ENCODE data around the gene LILRA1. TPM values are rescaled to one million over a fixed set of nuclear protein-coding genes. Genes with fewer than 3 reads are reported as not detected.
"Not testable (repeated sequence)": the region's sequence is repeated elsewhere in the genome, so short reads cannot be mapped to it uniquely, and the experiment has no call there.

LILRA1 gene
- polyA plus RNA-seq, 3 donors, result 88.5 to 151 (median 141) TPM

DNA sequence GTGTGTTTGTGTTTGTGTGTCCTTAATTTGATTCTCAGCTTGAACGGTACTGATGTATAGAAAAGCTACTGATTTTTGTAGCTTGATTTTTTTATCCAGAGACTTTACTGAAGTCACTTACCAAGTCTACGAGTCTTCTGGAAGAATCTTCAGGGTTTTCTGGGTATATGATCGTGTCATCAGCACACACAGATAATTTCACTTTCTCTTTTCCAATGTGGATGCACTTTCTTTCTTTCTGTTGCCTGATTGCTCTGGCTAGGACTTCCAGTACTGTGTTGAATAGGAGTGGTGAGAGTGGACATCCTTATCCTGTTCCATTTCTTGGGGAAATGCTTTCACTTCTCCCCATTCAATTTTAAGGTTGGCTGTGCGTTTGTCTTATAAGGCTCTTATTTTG, 29.0 kb downstream of the LILRA1 start:
- intact Hi-C loops (cut with micrococcal nuclease), result no loop called here
- WGBS (ENCODE audit: insufficient coverage), result no CpG with 5 or more reads among the region's 4 CpGs
- Mint-ChIP-seq H3K4me3 (peak overlapping the region in 1 of 2 donors; percentile 0), H3K27ac (peak overlapping the region in 1 of 7 donors; percentile 16), H3K4me1 (peaks cover 34% of the 10 kb centered on the region), H3K27me3 (ENCODE audit: low read depth in 3 of 3) (peaks cover 1 to 6% (median 1%) of the 10 kb centered on the region in 3 donors), H3K9me3 (peaks cover 0 to 4% (median 0%) of the 10 kb centered on the region in 7 donors), H3K36me3 (peaks cover 6 to 7% of the 10 kb centered on the region in 2 donors)
- Histone ChIP-seq H3K79me2 (ENCODE audit: insufficient read depth, low read length) (no peaks in the 10 kb centered on the region), H3K27me3 (ENCODE audit: control insufficient read depth in 2 of 2, insufficient read depth in 2 of 2, low read length in 2 of 2) (no peaks in the 10 kb centered on the region), H2AFZ (ENCODE audit: insufficient read depth, low read depth, low read length, poor library complexity, severe bottlenecking) (no peak overlapping the region), H3K36me3 (replicated peaks in 1 of 2; ENCODE audit: control insufficient read depth in 1 of 2, insufficient read depth in 2 of 2, low read length in 2 of 2) (no peaks in the 10 kb centered on the region), H3K4me1 (ENCODE audit: control insufficient read depth in 1 of 2, insufficient read depth in 2 of 2, low read length in 2 of 2) (peaks cover 12 to 22% of the 10 kb centered on the region in 2 donors), H3K27ac (ENCODE audit: low read depth in 1 of 2, low read length in 2 of 2) (no peak overlapping the region), H3K9ac (ENCODE audit: insufficient read depth, low read length, poor library complexity, severe bottlenecking) (no peak overlapping the region), H4K20me1 (ENCODE audit: insufficient read depth, low read length) (no peaks in the 10 kb centered on the region), H3K4me3 (replicated peaks in 1 of 3; ENCODE audit: low read depth in 2 of 3, low read length in 3 of 3) (no peak overlapping the region), H3K9me3 (replicated peaks in 1 of 2; ENCODE audit: control insufficient read depth in 1 of 2, insufficient read depth in 1 of 2, low read length in 2 of 2) (no peaks in the 10 kb centered on the region), H3K4me2 (replicated peaks; ENCODE audit: extremely low read depth, low read length, poor library complexity, severe bottlenecking) (no peak overlapping the region)
- no peak for DNase-seq
- TF ChIP-seq, protein P1, sequence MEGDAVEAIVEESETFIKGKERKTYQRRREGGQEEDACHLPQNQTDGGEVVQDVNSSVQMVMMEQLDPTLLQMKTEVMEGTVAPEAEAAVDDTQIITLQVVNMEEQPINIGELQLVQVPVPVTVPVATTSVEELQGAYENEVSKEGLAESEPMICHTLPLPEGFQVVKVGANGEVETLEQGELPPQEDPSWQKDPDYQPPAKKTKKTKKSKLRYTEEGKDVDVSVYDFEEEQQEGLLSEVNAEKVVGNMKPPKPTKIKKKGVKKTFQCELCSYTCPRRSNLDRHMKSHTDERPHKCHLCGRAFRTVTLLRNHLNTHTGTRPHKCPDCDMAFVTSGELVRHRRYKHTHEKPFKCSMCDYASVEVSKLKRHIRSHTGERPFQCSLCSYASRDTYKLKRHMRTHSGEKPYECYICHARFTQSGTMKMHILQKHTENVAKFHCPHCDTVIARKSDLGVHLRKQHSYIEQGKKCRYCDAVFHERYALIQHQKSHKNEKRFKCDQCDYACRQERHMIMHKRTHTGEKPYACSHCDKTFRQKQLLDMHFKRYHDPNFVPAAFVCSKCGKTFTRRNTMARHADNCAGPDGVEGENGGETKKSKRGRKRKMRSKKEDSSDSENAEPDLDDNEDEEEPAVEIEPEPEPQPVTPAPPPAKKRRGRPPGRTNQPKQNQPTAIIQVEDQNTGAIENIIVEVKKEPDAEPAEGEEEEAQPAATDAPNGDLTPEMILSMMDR (IDR thresholded peaks at IDR 0.05), result no peak

DNA sequence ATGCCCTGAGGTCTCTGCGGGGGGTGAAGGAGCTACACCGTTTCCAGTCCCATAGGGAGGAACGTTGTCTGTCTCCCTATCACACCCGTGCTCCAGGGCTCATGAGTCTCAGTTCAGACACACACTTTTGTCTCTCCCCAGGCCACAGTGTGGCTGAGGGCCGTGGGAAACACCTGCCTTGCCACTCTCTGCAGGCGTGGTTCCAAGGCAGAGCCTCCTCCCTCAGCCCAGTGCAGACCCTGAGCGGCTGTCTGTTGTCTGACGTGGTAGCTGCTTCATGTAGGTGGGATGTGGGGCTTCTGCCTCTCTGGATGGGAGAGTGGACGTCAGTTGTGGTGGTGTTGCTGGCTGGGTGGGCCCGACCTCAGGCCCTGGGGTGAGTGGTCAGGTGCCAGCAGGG, 30.8 kb downstream of the LILRA1 start:
- H3K9me3 ChIP-seq (replicated peaks in 1 of 2; ENCODE audit: control insufficient read depth in 1 of 2, insufficient read depth in 1 of 2, low read length in 2 of 2); H3K27me3 ChIP-seq (ENCODE audit: control insufficient read depth in 2 of 2, insufficient read depth in 2 of 2, low read length in 2 of 2); H3K4me3 ChIP-seq (replicated peaks in 1 of 3; ENCODE audit: low read depth in 2 of 3, low read length in 3 of 3); H3K27ac ChIP-seq (ENCODE audit: low read depth in 1 of 2, low read length in 2 of 2); H2AFZ ChIP-seq (ENCODE audit: insufficient read depth, low read depth, low read length, poor library complexity, severe bottlenecking); DNase-seq; H3K27ac Mint-ChIP-seq; H3K27me3 Mint-ChIP-seq (ENCODE audit: low read depth in 3 of 3); H3K79me2 ChIP-seq (ENCODE audit: insufficient read depth, low read length); H3K9me3 Mint-ChIP-seq; H3K4me2 ChIP-seq (replicated peaks; ENCODE audit: extremely low read depth, low read length, poor library complexity, severe bottlenecking); H3K9ac ChIP-seq (ENCODE audit: insufficient read depth, low read length, poor library complexity, severe bottlenecking); intact Hi-C loops (cut with micrococcal nuclease); H4K20me1 ChIP-seq (ENCODE audit: insufficient read depth, low read length); H3K36me3 ChIP-seq (replicated peaks in 1 of 2; ENCODE audit: control insufficient read depth in 1 of 2, insufficient read depth in 2 of 2, low read length in 2 of 2); H3K4me3 Mint-ChIP-seq: not testable (repeated sequence)
- Mint-ChIP-seq H3K36me3 (peaks cover 6 to 11% of the 10 kb centered on the region in 2 donors), H3K4me1 (peaks cover 44% of the 10 kb centered on the region)
- H3K4me1 ChIP-seq (ENCODE audit: control insufficient read depth in 1 of 2, insufficient read depth in 2 of 2, low read length in 2 of 2), result peaks cover 9 to 28% of the 10 kb centered on the region in 2 donors
- no CpG with 5 or more reads among the region's 10 CpGs for WGBS (ENCODE audit: insufficient coverage)

DNA sequence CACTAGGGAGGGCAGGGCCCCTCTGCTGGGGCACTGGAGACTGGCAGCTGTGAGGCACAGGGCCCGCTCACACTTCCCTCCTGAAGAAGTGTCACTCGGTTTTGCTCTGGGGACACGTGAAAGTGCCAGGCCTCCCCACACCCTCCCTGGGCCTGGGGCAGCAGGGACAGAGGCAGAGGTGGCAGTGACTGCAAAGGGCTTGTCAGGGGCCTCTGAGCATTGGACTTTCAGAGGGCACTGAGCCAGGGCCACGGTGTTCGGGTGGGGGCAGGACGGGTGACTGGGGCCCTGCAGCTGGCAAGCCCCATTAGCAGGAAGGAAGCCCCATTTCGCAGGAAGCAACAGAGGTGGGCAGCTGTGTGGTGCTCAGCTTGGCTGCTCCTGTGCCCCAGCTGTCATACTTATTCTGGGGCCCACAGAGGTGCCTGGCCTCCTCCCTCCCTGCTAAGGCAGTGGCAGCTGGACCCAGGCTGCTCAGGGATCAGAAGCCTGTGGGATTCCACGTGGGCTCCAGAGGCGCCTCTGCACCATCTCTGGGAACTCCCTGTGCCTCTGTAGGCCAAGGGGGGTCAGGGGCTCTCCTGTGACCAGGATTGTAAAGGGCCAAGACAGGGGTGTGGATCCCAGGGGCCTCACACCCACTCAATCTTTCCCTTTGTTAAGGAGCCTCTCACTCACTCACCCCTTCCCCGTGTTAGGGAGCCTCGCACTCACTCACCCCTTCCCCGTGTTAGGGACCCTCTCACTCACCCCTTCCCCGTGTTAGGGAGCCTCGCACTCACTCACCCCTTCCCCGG, 31.7 kb downstream of the LILRA1 start:
- not testable (repeated sequence) for H3K27me3 Mint-ChIP-seq (ENCODE audit: low read depth in 3 of 3); H3K27ac ChIP-seq (ENCODE audit: low read depth in 1 of 2, low read length in 2 of 2)

More for the DNA sequence above, 31.7 kb downstream of the LILRA1 start:
- H3K9me3 ChIP-seq (replicated peaks in 1 of 2; ENCODE audit: control insufficient read depth in 1 of 2, insufficient read depth in 1 of 2, low read length in 2 of 2); intact Hi-C loops (cut with micrococcal nuclease); H3K9me3 Mint-ChIP-seq; H3K4me2 ChIP-seq (replicated peaks; ENCODE audit: extremely low read depth, low read length, poor library complexity, severe bottlenecking); H3K79me2 ChIP-seq (ENCODE audit: insufficient read depth, low read length); H3K36me3 ChIP-seq (replicated peaks in 1 of 2; ENCODE audit: control insufficient read depth in 1 of 2, insufficient read depth in 2 of 2, low read length in 2 of 2); H3K4me3 ChIP-seq (replicated peaks in 1 of 3; ENCODE audit: low read depth in 2 of 3, low read length in 3 of 3); H3K9ac ChIP-seq (ENCODE audit: insufficient read depth, low read length, poor library complexity, severe bottlenecking); H2AFZ ChIP-seq (ENCODE audit: insufficient read depth, low read depth, low read length, poor library complexity, severe bottlenecking); H3K27ac Mint-ChIP-seq; H4K20me1 ChIP-seq (ENCODE audit: insufficient read depth, low read length); DNase-seq; H3K27me3 ChIP-seq (ENCODE audit: control insufficient read depth in 2 of 2, insufficient read depth in 2 of 2, low read length in 2 of 2); H3K4me3 Mint-ChIP-seq: not testable (repeated sequence)
- H3K36me3 Mint-ChIP-seq, result peaks cover 6 to 11% of the 10 kb centered on the region in 2 donors
- peaks cover 52% of the 10 kb centered on the region for H3K4me1 Mint-ChIP-seq
- H3K4me1 ChIP-seq (ENCODE audit: control insufficient read depth in 1 of 2, insufficient read depth in 2 of 2, low read length in 2 of 2), result peaks cover 18 to 37% of the 10 kb centered on the region in 2 donors
- 71% methylated on average over 5 of the region's 15 CpGs for whole genome bisulfite sequencing (ENCODE audit: insufficient coverage)

Data from CD14-positive monocyte (primary cell).